Spinal cord (tissue), 10 donors: Measurements from ENCODE around the gene REV3L. TPM values are rescaled to one million over a fixed set of nuclear protein-coding genes. Genes with fewer than 3 reads are reported as not detected.

Experiments used
- DNase-seq, 6 donors: peaks; one replicate each; pipeline versions ENCODE4 v3.0.0 to v3.0.0-alpha.2; 2013 to 2015; ENCODE audit warnings: low spot score in 6 of 6, low read depth in 4 of 6
- H3K27ac ChIP-seq: one replicate; pipeline ENCODE4 v1.5.1; 2013; ENCODE audit warnings: low read depth, low read length, control low read depth
- H3K27me3 ChIP-seq: one replicate; pipeline ENCODE4 v1.6.1; 2013; ENCODE audit warnings: low read length; ENCODE audit not compliant: control insufficient read depth, insufficient read depth
- H3K36me3 ChIP-seq: one replicate; pipeline ENCODE4 v1.6.1; 2013; ENCODE audit warnings: low read length; ENCODE audit not compliant: control insufficient read depth, insufficient read depth
- H3K4me1 ChIP-seq: one replicate; pipeline ENCODE4 v1.6.1; 2013; ENCODE audit warnings: low read length; ENCODE audit not compliant: control insufficient read depth, insufficient read depth
- H3K4me3 ChIP-seq: one replicate; pipeline ENCODE4 v1.5.1; 2013; ENCODE audit warnings: low read depth, low read length, control low read depth
- H3K9me3 ChIP-seq: one replicate; pipeline ENCODE4 v1.6.1; 2013; ENCODE audit warnings: low read length; ENCODE audit not compliant: control insufficient read depth, insufficient read depth
- WGBS: methylation state at CpG from one replicate; pipeline ENCODE4 v1.1.5; 2013; ENCODE audit warnings: missing lambda C conversion rate; ENCODE audit not compliant: insufficient coverage; 5-methylcytosine and 5-hydroxymethylcytosine counted together
- long read RNA-seq, 4 donors: transcript quantifications; one replicate each; lab custom pipeline, GENCODE V29; 2026
- polyA plus RNA-seq, 2 donors: library from polyadenylated mRNA; unstranded; fragments of 120-200 nt; gene quantifications; one replicate each; pipeline ENCODE4 v1.2.1, GENCODE V29; 2013; ENCODE audit not compliant: insufficient read length in 2 of 2
- total RNA-seq, 2 donors: library from RNA; depleted of rRNA in 1 of 2; stranded (reverse); fragments of 120-200 nt in 1 of 2; fragments of >200 nt in 1 of 2; gene quantifications; one replicate each; pipeline versions ENCODE4 v1.2.3 to v1.2.4, GENCODE V29; 2013 to 2014
- donor health status: healthy.

The REV3L gene
- 100 to 1,000 TPM in 1 of 2 donors, 10 to 100 TPM in 1; 62.0 to 120 TPM for total RNA-seq
- 100 to 1,000 TPM in 1 of 2 donors, 10 to 100 TPM in 1; 94.4 to 101 TPM for polyA plus RNA-seq
- long read RNA-seq, donor 1, partial matches to known transcripts: 23 of 23 reads
- long read RNA-seq, donor 1, other reads (novel, unspliced or antisense): 0 of 23 reads
- long read RNA-seq, donor 2: 0 reads
- long read RNA-seq, donor 3, partial matches to known transcripts: 20 of 21 reads
- long read RNA-seq, donor 3, other reads (novel, unspliced or antisense): 0 of 21 reads
- long read RNA-seq, donor 4, partial matches to known transcripts: 7 of 19 reads
- long read RNA-seq, donor 4, other reads (novel, unspliced or antisense): 11 of 19 reads

GRCh38 chr6:111482959-111483735 is at the start of gene REV3L:
TSS of gene REV3L (minus strand) at chr6:111483218. CDS start at chr6:111482888, 330 bp downstream.
- peak; percentile 78 to 98 (median 90) for DNase-seq
- WGBS: under 1% methylated on average over 77 of the region's 84 CpGs
- Histone ChIP-seq H3K4me1 (peaks cover 4% of the 10 kb centered on the region), H3K4me3 (peak within 1 kb of the TSS; percentile 87), H3K36me3 (no peaks in the 10 kb centered on the region), H3K27me3 (no peaks in the 10 kb centered on the region), H3K27ac (peak within 1 kb of the TSS; percentile 98), H3K9me3 (no peaks in the 10 kb centered on the region)

GRCh38 chr6:111531185-111531584 is 48.2 kb upstream of the REV3L start:
- no peaks in the 10 kb centered on the region for H3K4me1 ChIP-seq
- no peak overlapping the region for H3K4me3 ChIP-seq
- WGBS: 100% methylated on average over 1 of the region's 5 CpGs
- no peaks in the 10 kb centered on the region for H3K36me3 ChIP-seq
- peaks cover 2% of the 10 kb centered on the region for H3K9me3 ChIP-seq
- no peak overlapping the region for H3K27ac ChIP-seq
- no peaks in the 10 kb centered on the region for H3K27me3 ChIP-seq
- DNase-seq: no peak

- DNase-seq: peak in 1 of 6 donors; percentile 23
- WGBS: 77% methylated on average over 5 of the region's 8 CpGs
- no peak overlapping the region for H3K27ac ChIP-seq
Measured at GRCh38 chr6:111530667-111531066, 47.6 kb upstream of the REV3L start.

GRCh38 chr6:111530218-111530617 is 47.2 kb upstream of the REV3L start:
- DNase-seq: no peak
- Histone ChIP-seq H3K9me3 (peaks cover 2% of the 10 kb centered on the region), H3K4me3 (no peak overlapping the region), H3K36me3 (no peaks in the 10 kb centered on the region), H3K4me1 (no peaks in the 10 kb centered on the region), H3K27ac (no peak overlapping the region), H3K27me3 (no peaks in the 10 kb centered on the region)
- no CpG with 5 or more reads among the region's 2 CpGs for WGBS

More at GRCh38 chr6:111530667-111531066, 47.6 kb upstream of the REV3L start:
- Histone ChIP-seq H3K4me1 (no peaks in the 10 kb centered on the region), H3K36me3 (no peaks in the 10 kb centered on the region), H3K4me3 (no peak overlapping the region), H3K9me3 (peaks cover 2% of the 10 kb centered on the region), H3K27me3 (no peaks in the 10 kb centered on the region)

GRCh38 chr6:111527367-111527766 is 44.3 kb upstream of the REV3L start:
- Histone ChIP-seq H3K4me3 (no peak overlapping the region), H3K27ac (no peak overlapping the region), H3K9me3 (peaks cover 2% of the 10 kb centered on the region), H3K36me3 (no peaks in the 10 kb centered on the region), H3K4me1 (no peaks in the 10 kb centered on the region), H3K27me3 (no peaks in the 10 kb centered on the region)
- DNase-seq: no peak

GRCh38 chr6:111524735-111525134 is 41.7 kb upstream of the REV3L start:
- Histone ChIP-seq H3K36me3 (no peaks in the 10 kb centered on the region), H3K9me3 (peaks cover 3% of the 10 kb centered on the region), H3K4me3 (no peak overlapping the region), H3K27ac (no peak overlapping the region), H3K4me1 (no peaks in the 10 kb centered on the region), H3K27me3 (no peaks in the 10 kb centered on the region)
- DNase-seq: no peak

- Histone ChIP-seq H3K27ac (no peak overlapping the region), H3K9me3 (peaks cover 3% of the 10 kb centered on the region), H3K4me1 (no peaks in the 10 kb centered on the region), H3K36me3 (no peaks in the 10 kb centered on the region), H3K27me3 (no peaks in the 10 kb centered on the region), H3K4me3 (no peak overlapping the region)
- DNase-seq: no peak
- WGBS: no CpG with 5 or more reads among the region's 4 CpGs
Measured at GRCh38 chr6:111524252-111524651, 41.2 kb upstream of the REV3L start.

- no peaks in the 10 kb centered on the region for H3K27me3 ChIP-seq
- H3K4me3 ChIP-seq: no peak overlapping the region
- H3K27ac ChIP-seq: no peak overlapping the region
- DNase-seq: peak in 1 of 6 donors; percentile 83
- no peaks in the 10 kb centered on the region for H3K36me3 ChIP-seq
- WGBS: 20% methylated on average over 1 of the region's 2 CpGs
- H3K9me3 ChIP-seq: peaks cover 3% of the 10 kb centered on the region
- H3K4me1 ChIP-seq: no peaks in the 10 kb centered on the region
Measured at GRCh38 chr6:111523484-111524167, 40.6 kb upstream of the REV3L start.

- Histone ChIP-seq H3K27me3 (no peaks in the 10 kb centered on the region), H3K36me3 (no peaks in the 10 kb centered on the region), H3K27ac (no peak overlapping the region), H3K4me1 (no peaks in the 10 kb centered on the region), H3K4me3 (no peak overlapping the region), H3K9me3 (peaks cover 3% of the 10 kb centered on the region)
- 38% methylated on average over 2 of the region's 4 CpGs for WGBS
- DNase-seq: no peak
Measured at GRCh38 chr6:111522393-111523020, 39.5 kb upstream of the REV3L start.
